ENCODE results near the gene AKR1C3. TPM values are rescaled to one million over a fixed set of nuclear protein-coding genes. Genes with fewer than 3 reads are reported as not detected.

The AKR1C3 gene
- total and polyA plus RNA-seq, 2 of the 4 experiments (the other 2 are of a cell fraction): 0.18 to 0.51 TPM

GRCh38 chr10:5088703-5089261 lies 5.4 kb upstream of the AKR1C3 start:
- in situ Hi-C loops (cut with MboI; ENCODE audit: low sequenced_read_pairs) (no loop called here), dilution Hi-C loops (cut with HindIII; ENCODE audit: low sequenced_read_pairs, unreplicated experiment) (no loop called here), intact Hi-C loops (cut with micrococcal nuclease) (no loop called here)
- Histone ChIP-seq H2BK120ac (ENCODE audit: low read depth, low read length) (no peak overlapping the region), H3K23ac (ENCODE audit: low read depth, low read length) (no peak overlapping the region), H3K14ac (replicated peaks; ENCODE audit: low read depth, low read length) (no peak overlapping the region), H3K56ac (ENCODE audit: extremely low read depth, insufficient read depth, low read length) (no peak overlapping the region), H3K79me1 (ENCODE audit: low read depth in 1 of 2, low read length in 2 of 2) (no peaks in the 10 kb centered on the region), H3K4ac (ENCODE audit: low read depth, low read length) (no peak overlapping the region), H2BK5ac (ENCODE audit: low read depth, low read length, poor library complexity, severe bottlenecking) (no peak overlapping the region), H4K8ac (ENCODE audit: low read depth in 2 of 2, low read length in 2 of 2) (no peak overlapping the region), H3K27ac (ENCODE audit: insufficient read depth, low read length) (no peak overlapping the region), H3K27me3 (ENCODE audit: control insufficient read depth, insufficient read depth, low read length) (no peaks in the 10 kb centered on the region), H2BK20ac (ENCODE audit: low read depth, low read length) (no peak overlapping the region), H4K91ac (ENCODE audit: insufficient read depth, low read depth, low read length) (no peak overlapping the region), H2AK5ac (ENCODE audit: low read depth, low read length) (no peak overlapping the region), H4K5ac (ENCODE audit: low read depth, low read length) (no peak overlapping the region), H2AK9ac (replicated peaks; ENCODE audit: low read depth, low read length, poor library complexity) (no peak overlapping the region), H3K18ac (ENCODE audit: low read depth, low read length) (no peak overlapping the region), H3K9ac (ENCODE audit: low read depth, low read length) (no peak overlapping the region), H2AFZ (replicated peaks; ENCODE audit: low read length, poor library complexity) (no peak overlapping the region), H3K9me1 (ENCODE audit: insufficient read depth, low read length) (no peaks in the 10 kb centered on the region), H3K4me1 (ENCODE audit: control insufficient read depth, insufficient read depth, low read length) (no peaks in the 10 kb centered on the region), H3K36me3 (ENCODE audit: control insufficient read depth, insufficient read depth, low read length) (no peaks in the 10 kb centered on the region), H2BK15ac (ENCODE audit: low read depth, low read length) (no peak overlapping the region), H3K4me3 (ENCODE audit: insufficient read depth, low read depth, low read length) (no peak overlapping the region), H3K4me2 (ENCODE audit: low read depth, low read length) (no peak overlapping the region), H4K20me1 (ENCODE audit: insufficient read depth, low read length) (no peaks in the 10 kb centered on the region), H3K9me3 (ENCODE audit: control insufficient read depth, insufficient read depth, low read length) (no peaks in the 10 kb centered on the region)
- TF ChIP-seq SMC3 (IDR thresholded peaks at IDR 0.05; ENCODE audit: low read depth, low read length) (no peak), NFE2L2 (IDR thresholded peaks at IDR 0.05; ENCODE audit: low read depth, low read length) (no peak), USF2 (IDR thresholded peaks at IDR 0.05; ENCODE audit: low read depth, low read length) (no peak), CTCF (conservative IDR thresholded peaks at IDR 0.05; ENCODE audit: low read depth, low read length) (no peak), CEBPB (IDR thresholded peaks at IDR 0.05; ENCODE audit: low read depth, low read length) (no peak), MXI1 (IDR thresholded peaks at IDR 0.05; ENCODE audit: borderline replicate concordance, low read depth, low read length) (no peak), FOS (IDR thresholded peaks at IDR 0.05; ENCODE audit: low read depth, low read length) (no peak), BHLHE40 (IDR thresholded peaks at IDR 0.05; ENCODE audit: low read depth, low read length) (no peak), RFX5 (IDR thresholded peaks at IDR 0.05; ENCODE audit: low read depth, low read length) (no peak), CHD1 (IDR thresholded peaks at IDR 0.05; ENCODE audit: low read depth, low read length) (no peak), MAZ (IDR thresholded peaks at IDR 0.05; ENCODE audit: borderline replicate concordance, low read depth, low read length) (no peak), MAFK (IDR thresholded peaks at IDR 0.05; ENCODE audit: low read depth, low read length) (no peak), ELK1 (IDR thresholded peaks at IDR 0.05; ENCODE audit: borderline replicate concordance, low read depth, low read length) (no peak), RAD21 (IDR thresholded peaks at IDR 0.05; ENCODE audit: low read length) (no peak), POLR2A (IDR thresholded peaks at IDR 0.05; ENCODE audit: low read depth, low read length) (no peak), RCOR1 (IDR thresholded peaks at IDR 0.05; ENCODE audit: insufficient replicate concordance, low read length) (no peak)
- no peak for ATAC-seq (ENCODE audit: low read depth)
- ChIA-PET CTCF (interaction anchor here (0.7 kb wide), 1 partner anchor 190 kb away, joined by 3 read pairs; no protein-coding TSS in a partner anchor), POLR2A (ENCODE audit: unreplicated experiment) (no interaction called here)
- no peak for DNase-seq
- no TSS peak for BruUV-seq (replicated peaks)
- no CpG with 5 or more reads among the region's 2 CpGs for WGBS, 2 experiments (ENCODE audit: extremely low coverage in 2 of 2, insufficient read length in 1 of 2)
